Left cardiac atrium (tissue), 4 donors: Measurements from ENCODE around the gene PLK3. TPM values are rescaled to one million over a fixed set of nuclear protein-coding genes. Genes with fewer than 3 reads are reported as not detected.
"Not testable (repeated sequence)": the region's sequence is repeated elsewhere in the genome, so short reads cannot be mapped to it uniquely, and the experiment has no call there.

Source experiments
- ATAC-seq, 2 donors: fragments of 200-7000 bp; cut with Tn5 transposase; one replicate each; pipeline ENCODE4 v1.9.1; 2020; ENCODE audit warnings: mild to moderate bottlenecking in 2 of 2, moderate library complexity in 2 of 2
- DNase-seq: peaks from one replicate; pipeline ENCODE4 v3.0.0-alpha.2; 2020
- intact Hi-C, 2 donors: fragments of 100-400 bp; cut with DNase I; formaldehyde crosslinking; loops; one replicate each; pipeline versions ENCODE4 v1.14.1 to v1.15.1; 2022 to 2023
- total RNA-seq, 2 donors: library from RNA; stranded (reverse); fragmentation: NEBNext Ultra II Directional; extraction: Animal tissue kit (Norgen Biotek cat#: 25700); gene quantifications; one replicate each; pipeline ENCODE4 v1.2.1, GENCODE V29; 2021
- donor health status: DM: no; HTN: yes; CAD: no.
- donor health status: DM: no; HTN: yes; CAD: no; lungs with severe emphysema.
- donor health status: DM: yes; HTN: yes; CAD: no.
- donor health status: Dilated cardiomyopathy.

PLK3 gene
- total RNA-seq, 2 donors from 2014 or later: 7.6 to 16.1 TPM

DNA sequence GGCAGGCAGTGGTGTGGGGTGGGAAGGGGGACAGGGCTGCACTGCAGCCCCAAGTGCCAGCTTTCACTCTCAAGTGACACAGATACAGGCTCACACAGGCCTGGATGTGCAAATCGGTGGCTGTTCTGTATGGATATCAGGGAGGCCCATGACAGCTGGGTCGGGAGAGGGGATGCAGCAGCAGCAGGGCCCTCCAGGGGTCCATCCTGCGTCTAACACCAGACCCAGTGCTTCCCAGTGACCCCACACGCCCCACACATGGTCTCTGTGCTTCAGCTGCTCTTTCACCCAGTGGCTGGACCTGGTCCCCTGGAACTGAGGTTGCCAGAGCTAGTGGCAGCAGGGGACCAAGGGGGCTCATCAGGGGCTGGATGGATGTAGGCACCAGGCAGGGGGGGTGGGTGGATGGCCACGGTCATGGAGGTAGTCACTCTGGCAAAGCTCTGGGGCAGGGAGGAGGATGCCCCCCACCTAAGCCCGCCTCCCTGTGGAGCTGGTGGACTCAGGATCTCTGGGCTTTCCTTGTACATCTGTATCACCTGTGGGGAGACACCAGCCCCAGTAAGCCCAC is 22.0 kb downstream of the PLK3 start:
- intact Hi-C loops: no loop called here
- ATAC-seq (no peak), DNase-seq (peak; percentile 19)

GRCh38 chr1:44822981-44823451 is 22.8 kb downstream of the PLK3 start:
- no peak for ATAC-seq

DNA sequence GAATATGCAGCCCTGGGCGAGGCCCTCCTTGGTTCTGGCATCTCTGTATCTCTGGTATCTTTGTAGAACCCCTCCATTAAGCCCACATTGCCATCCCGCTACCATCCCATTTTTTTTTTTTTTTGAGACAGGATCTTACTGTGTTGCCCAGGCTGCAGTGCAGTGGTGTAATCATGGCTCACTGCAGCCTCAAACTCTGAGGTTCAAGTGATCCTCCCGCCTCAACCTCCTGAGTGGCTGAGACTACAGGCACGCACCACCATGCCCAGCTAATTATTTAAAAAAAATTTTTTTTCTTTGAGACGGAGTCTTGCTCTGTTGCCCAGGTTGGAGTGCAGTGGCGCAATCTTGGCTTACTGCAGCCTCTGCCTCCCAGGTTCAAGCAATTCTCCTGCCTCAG is 24.2 kb downstream of the PLK3 start:
- intact Hi-C loops, ATAC-seq, DNase-seq: not testable (repeated sequence)

More at GRCh38 chr1:44822981-44823451, 22.8 kb downstream of the PLK3 start:
- DNase-seq: peak; percentile 36
- intact Hi-C loops: no loop called here

GRCh38 chr1:44826375-44827196 is 26.4 kb downstream of the PLK3 start:
- ATAC-seq (peak; percentile 82 to 91), DNase-seq (peak; percentile 77)
- intact Hi-C loops: no loop called here

DNA sequence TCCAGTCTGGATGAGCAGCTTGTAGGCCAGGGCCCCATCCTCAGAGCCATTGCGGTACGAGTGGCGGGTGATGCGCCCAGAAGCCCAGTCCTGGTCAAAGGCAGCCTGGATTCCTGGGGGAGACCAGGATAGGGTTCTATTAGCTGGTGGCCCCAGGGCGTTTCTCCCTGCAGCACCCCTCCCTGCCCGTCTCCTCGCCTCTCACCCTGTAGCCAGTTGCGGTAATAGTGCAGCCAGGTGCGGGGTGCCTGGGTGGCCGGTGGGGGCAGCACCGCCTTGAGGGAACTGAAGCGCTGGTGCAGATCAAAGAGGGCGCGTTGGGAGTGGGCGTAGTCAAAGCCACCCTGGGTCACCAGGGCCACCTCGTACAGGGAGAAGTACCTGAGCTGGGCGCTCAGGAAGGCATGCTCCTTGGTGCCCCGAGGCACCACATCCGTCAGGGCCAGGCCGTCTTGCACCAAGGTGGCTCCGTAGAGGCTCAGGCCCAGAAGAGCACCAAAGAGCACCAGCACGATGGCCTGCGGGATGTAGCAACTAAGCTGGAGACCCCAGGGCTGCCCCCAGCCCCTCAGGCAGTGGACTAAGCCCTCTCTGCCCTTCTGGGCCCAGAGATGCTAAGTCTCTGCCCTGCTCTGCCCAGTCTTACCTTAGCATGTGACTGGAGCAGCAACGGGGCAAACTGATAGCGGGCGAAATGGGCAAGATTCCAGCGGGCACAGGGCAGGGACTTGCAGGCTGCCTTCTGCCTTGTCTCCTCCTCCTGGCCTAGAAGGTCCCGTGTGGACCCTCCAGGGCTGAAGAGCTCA is 27.2 kb downstream of the PLK3 start:
- ATAC-seq: no peak
- DNase-seq: no peak
- intact Hi-C loops: no loop called here

DNA sequence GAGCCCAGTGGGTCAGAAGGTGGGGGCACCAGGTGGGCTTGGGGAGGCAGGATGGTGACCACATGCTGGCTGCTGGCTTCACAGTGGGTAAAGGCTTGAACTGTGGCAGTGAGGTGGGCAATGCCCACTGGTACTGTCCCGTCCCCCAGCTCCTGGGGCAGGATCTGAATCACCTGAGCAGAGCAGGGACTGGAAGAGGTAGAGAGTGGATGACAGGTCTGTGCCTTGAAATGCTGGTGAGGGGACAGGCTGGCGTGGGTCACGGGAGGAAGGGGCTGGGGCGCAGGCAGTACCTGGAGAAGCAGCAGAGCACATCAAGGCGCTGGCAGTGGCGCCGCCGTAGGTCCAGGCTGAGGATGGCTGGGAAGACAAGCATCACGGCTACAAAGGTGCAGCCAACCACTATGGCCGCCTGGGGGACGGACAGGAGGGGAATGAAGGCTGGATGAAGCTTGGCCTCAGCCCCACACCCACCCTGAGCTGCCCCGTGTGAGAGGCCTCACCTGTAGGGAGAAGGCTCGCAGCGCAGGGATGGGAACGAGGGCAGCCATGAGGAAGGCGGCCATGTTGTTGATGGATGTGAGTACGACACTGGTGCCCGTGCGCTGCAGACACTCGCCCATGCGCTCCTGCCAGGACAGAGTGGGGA is 27.9 kb downstream of the PLK3 start:
- ATAC-seq (no peak), DNase-seq (no peak)
- intact Hi-C loops: no loop called here

DNA sequence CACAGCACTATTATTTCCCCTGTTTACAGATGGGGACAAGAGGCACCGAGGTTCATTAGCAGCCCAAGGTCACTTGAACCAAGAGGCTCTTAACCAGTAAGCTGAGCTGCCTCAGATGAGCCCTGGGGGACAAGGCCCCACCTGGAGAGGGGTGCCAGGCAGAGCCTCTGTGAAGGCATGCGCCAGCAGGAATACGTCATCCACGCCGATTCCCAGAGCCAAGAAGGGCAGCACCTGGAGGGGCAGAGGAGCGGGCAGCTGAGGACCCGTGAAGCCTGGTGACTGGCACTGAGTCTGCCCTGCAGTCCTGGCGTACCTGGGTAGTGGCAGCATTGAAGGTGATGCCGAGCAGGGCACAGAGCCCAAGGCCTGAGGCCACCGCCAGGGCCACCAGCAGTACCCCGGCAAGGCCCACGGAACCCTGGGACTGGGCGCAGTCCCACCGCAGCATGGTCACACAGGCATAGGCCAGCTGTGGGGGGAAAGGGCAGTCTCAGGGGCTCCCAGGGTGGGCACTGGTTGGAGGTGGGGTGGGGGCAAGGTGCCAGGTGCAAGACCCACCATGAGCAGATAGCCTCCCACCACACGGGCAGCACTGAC is 28.8 kb downstream of the PLK3 start:
- intact Hi-C loops: no loop called here
- ATAC-seq (no peak), DNase-seq (no peak)

DNA sequence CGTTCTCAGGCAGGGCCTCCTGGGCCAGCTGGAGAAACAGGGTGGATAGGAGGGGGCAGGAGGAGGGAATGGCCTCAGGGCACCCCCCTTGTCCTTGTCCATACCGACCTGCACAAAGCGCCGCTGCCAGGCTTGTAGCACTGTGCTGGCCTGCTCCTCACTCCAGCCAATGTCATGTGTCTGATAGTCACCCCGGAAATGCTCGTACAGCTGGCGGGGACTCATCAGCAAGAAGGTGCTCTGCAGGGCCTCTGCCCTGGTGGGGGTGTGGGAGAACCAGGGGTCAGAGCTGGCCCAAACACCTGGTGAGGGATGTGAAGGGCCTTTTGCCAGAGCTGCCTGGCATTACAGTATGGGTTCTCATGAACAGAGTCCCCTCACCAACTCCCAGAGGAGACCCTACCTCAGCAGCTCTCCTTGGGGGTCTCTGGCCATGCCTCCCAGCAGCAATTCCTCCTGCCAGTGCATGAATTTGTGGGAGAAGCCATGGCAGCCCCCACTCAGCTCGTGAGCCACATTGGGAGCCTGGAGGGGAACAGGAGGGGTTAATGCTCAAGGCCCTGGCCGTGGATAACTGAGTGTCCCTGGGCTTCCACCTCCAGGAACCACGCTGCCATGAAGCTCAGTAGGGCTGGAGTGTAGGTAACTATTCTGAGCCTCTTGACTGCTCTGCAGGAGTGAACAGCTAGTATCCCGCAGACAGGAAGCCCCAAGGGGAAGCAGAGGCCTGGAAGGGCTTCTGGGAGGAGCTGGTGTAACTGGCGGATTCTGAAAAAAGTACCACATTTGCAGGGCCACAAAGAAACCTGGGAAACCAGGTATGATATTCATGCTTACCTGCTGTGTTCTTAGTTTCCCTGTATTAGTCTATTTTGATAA is 29.6 kb downstream of the PLK3 start:
- intact Hi-C loops: loop anchor here (10.0 kb wide), 3 partner anchors 45 to 185 kb away; partner anchors contain the start of genes BEST4 (in 1 of the 2), HECTD3 (in 1 of the 2) and UROD (in 1 of the 2)
- no peak for DNase-seq
- ATAC-seq: no peak

- DNase-seq: no peak
- no peak for ATAC-seq
Observed at GRCh38 chr1:44830900-44831304, 30.7 kb downstream of the PLK3 start.

DNA sequence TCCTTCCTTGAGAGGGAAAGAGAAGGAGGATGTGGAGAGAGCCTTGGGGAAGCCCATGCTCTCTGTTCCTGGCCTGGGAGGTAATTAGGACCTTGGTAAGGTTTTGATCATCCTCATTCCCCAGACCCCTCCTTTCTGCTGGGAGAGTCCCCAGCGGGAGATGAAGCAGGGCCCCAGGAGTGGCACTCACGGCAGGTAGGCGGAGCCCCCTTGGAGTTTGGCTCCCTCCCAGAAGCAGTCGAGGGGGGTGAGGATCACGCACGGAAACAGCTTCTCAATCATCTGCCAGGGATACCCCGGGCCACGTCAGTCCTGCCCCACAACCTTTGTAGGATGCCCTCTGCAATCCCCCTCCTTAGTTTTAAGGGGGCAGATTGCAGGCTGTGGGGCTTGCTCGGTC is 31.3 kb downstream of the PLK3 start:
- ATAC-seq (no peak), DNase-seq (no peak)
- intact Hi-C loops: loop anchor here (10.0 kb wide), 3 partner anchors 47 to 183 kb away; partner anchors contain the start of genes BEST4 (in 1 of the 2), HECTD3 (in 1 of the 2) and UROD (in 1 of the 2)

More at GRCh38 chr1:44830900-44831304, 30.7 kb downstream of the PLK3 start:
- intact Hi-C loops: loop anchor here (10.0 kb wide), 3 partner anchors 46 to 184 kb away; partner anchors contain the start of genes BEST4 (in 1 of the 2), HECTD3 (in 1 of the 2) and UROD (in 1 of the 2)

DNA sequence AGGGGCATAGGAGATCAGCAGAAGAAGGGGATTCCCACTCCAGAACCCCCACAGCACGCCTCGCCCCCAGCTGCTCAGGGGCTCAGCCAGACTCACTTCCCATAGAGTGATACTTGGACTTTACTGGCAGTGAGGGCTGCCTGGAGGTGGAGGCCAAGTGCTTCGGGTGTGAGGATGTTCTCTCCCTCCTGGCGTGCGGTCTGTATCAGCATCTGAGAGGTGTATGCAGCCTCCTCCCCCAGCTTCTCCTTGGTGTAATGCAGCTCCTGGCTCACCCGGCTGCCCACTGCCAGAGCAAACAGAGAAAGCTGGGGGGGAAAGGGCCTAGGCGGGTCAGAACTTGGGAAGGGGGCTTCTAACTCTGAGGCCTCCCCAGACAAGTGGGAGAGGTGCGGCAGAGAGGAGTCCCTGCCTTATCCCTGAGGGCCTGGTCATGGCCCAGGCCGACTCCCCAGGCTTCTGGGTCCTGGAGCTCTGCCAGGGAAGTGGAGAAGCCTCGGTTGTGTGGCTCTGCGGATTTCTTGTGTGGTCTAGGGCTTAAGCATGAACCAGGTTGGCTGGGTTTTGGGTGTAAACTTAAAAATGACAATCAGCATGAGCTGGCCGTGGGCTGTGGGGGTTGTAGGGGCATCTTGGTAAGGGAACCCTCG is 32.0 kb downstream of the PLK3 start:
- DNase-seq (no peak), ATAC-seq (peak in 1 of 2 donors; percentile 27)
- intact Hi-C loops: loop anchor here (10.0 kb wide), 3 partner anchors 47 to 183 kb away; partner anchors contain the start of genes BEST4 (in 1 of the 2), HECTD3 (in 1 of the 2) and UROD (in 1 of the 2)

GRCh38 chr1:44834328-44834727 is 34.2 kb downstream of the PLK3 start:
- DNase-seq: no peak
- intact Hi-C loops: loop anchor here (10.0 kb wide), 3 partner anchors 50 to 180 kb away; partner anchors contain the start of genes BEST4 (in 1 of the 2), HECTD3 (in 1 of the 2) and UROD (in 1 of the 2)
- ATAC-seq: no peak

DNA sequence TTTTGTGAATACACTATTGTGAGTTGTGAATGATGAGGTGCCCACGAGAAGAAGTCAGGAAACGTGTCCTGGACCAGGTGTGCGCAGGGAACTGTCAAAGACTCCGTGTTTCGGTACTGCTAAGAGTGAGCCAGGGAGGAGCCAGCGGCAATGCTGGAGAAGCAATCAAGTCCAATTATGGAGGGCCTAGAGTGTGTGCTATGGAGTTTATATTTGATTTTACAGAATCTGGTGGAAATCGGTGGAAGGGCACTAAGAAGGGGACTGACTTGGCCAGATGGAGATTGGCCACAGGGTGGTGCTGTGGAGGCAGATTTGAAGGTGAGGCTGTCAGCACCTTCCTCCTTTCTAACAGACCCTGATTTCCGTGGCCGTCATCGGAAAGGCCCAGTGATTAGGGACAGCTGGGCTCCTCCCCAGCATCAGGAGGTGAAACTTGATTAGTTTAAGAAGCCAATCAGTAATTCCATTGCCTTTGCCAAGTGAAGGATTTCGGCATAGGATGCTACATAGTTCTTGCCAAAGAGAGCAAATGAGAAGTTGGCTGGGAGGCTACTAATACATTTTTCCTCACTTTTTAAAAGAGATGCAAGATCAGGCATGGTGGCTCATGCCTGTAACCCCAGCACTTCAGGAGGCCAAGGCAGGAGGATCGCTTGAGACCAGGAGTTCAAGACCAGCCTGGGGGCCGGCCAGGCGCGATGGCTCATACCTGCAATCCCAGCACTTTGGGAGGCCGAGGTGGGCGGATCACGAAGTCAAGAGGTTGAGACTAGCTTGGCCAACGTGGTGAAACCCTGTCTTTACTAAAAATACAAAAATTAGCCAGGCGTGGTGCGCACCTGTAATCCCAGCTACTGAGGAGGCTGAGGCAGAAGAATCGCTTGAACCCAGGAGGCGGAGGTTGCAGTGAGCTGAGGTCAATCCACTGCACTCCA is 35.8 kb downstream of the PLK3 start:
- ATAC-seq: peak; percentile 82 to 86
- DNase-seq: peak; percentile 92
- intact Hi-C loops: loop anchor here (5.0 to 10.0 kb wide), 5 partner anchors 49 to 466 kb away; partner anchors contain the start of genes BEST4 (in 2 of the 2), HECTD3 (in 1 of the 2) and UROD (in 1 of the 2)

GRCh38 chr1:44838294-44838693 is 38.1 kb downstream of the PLK3 start:
- not testable (repeated sequence) for DNase-seq
- intact Hi-C loops: loop anchor here (5.0 to 10.0 kb wide), 5 partner anchors 51 to 464 kb away; partner anchors contain the start of genes BEST4 (in 2 of the 2), HECTD3 (in 1 of the 2) and UROD (in 1 of the 2)

DNA sequence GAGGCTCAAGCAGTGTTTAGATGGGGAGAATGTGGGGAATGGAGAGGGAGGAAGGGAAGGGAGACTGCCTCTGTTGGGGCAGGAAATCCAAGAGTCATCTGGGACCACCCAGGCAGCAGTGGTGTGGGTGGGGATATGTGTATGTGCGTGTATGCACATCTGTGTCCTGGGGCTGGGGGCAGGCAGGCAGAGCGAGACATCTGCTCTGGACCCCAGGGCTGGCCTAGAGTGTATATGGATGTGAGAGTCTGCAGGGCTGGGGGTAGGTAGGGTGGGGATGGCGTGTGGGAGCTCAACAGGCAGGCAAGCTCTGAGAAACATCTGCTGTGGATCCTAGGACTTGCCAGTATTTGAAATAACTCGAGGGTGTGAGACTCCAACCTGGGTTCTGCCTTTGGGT is 39.4 kb downstream of the PLK3 start:
- ATAC-seq (no peak), DNase-seq (no peak)
- intact Hi-C loops: loop anchor here (5.0 to 10.0 kb wide), 5 partner anchors 52 to 463 kb away; partner anchors contain the start of genes BEST4 (in 2 of the 2), HECTD3 (in 1 of the 2) and UROD (in 1 of the 2)

More at GRCh38 chr1:44838294-44838693, 38.1 kb downstream of the PLK3 start:
- ATAC-seq: not testable (repeated sequence)
